ENCODE data around the gene C1orf185.
"Not testable (repeated sequence)": the region's sequence is repeated elsewhere in the genome, so short reads cannot be mapped to it uniquely, and the experiment has no call there.

C1orf185 gene

DNA sequence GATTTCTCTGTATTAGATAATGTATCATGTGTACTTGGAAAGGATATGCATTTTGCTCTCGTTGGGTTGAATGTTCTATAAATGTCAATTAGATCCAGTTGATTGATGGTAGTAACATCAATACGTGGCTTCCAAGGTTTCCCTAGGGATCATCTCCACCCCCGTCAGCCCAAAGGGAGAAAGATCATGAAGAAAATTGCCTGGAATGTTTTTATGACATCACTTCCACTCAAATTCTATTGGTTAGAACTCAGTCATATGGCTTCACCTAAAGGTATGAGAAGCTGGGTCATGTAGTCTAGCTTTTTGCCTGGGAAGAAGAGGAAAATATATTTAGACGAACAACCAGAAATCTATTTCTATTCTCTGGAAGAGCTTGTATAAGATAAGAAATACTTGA lies at the start of gene C1orf185:
TSS of gene C1orf185 (plus strand) at position 253 of the 400 bp plus-strand sequence. CDS start at position 259, 6 bp downstream.
- DNase-seq: no peak

DNA sequence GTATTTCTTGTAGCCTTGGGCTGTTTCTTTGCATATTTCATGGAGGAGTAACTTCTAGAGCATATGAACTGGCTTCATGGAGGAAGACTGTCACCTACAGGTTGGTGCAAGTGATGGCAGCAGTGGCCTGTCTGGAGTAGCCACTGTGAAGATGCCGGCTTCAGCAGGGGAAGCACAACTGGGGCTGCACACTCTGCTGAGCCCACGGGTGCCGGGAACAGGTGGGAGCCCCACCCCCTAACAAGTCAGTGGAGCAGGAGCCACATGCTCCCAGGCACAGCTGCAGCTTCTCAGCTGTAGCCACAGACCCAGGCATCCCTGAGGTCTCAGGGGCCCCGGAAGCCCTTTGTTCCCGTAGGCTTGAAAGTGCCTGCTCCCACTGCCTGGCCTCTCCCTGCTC lies 43.2 kb upstream of the C1orf185 start:
- no peak for DNase-seq

DNA sequence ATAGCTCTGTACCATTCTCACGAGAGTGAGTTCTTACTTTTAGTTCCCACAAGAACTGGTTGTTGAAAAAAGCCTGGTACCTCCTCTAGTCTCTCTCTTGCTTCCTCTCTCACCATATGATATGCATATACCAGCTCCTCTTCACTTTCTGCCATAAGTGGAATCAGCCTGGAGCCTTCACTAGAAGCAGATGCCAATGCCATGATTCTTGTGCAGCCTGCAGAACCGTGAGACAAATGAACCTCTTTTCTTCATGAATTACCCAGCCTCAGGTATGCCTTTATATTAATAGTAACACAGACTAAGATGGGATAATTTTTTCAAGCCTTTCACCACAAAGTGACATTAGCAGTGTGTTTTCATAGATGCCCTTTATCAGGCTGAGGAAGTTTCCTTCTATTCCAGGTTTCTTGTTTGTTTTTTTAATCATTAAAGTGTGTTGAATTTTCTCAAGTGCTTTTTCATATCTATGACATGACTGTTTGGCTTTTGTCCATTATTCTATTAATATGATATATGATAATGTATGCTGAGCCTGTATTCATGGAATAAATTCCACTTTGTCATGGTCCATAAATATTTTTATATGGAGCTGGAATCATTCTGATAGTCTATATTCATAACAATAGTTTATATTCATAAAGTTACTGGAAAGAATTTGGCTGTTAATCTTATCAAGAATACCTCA lies 40.7 kb upstream of the C1orf185 start:
- DNase-seq: no peak

DNA sequence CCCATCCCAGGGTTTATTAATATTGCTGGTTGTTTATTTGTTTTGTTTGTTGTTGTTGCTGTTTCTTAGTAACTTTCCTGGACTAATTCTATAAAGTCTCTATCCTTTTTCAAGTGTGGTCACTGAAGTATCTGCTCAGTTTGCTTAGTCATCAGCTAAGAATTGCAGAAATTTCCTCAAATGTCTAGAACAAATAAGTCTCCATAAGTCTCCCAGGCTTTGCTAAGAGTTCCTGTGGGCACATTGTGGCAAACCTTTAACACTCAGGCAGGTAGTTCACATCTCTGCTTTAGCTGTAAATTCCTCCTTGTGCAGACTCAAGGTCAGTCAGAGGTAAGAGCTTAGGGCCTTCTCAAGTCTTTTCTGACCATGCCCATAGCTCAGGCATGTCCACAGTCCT lies 38.9 kb upstream of the C1orf185 start:
- no peak for DNase-seq

DNA sequence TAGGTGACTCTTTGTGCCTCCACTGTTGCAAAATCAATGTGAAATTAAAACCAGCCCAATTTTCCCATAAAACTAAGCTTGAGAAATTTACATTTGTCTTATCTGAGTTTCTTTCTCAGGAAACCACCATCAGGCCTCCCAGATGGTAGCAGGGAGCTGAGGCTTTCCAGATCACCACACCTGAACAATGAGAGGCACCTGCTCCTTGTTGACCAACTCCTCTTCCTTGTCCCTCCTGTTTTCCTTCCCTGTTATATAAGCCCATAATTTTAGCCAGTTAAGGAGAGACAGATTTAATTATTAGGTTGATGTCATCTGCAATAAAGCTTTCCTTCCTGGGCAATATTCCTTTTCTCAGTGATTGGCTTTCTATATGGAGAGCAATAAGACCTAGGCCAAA lies 32.0 kb upstream of the C1orf185 start:
- DNase-seq: peak; percentile 87

DNA sequence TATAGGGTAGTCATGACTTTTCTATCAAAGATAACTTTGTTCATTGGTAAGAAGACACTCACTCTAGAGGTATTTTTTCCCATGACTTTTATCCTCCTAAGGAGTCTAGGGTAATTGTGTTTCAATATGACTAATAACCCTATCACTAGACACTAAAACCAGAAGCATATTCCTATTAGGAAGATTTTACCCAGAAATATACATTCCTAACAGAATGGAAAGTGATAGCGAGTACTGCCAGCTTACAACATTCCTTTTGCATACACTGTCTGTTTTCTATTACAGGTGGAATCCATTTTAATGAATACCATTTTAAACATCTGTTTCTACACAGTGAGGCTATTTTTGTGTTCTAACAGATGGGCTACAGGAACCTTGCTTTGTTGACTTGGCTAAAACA lies 31.4 kb upstream of the C1orf185 start:
- no peak for DNase-seq

DNA sequence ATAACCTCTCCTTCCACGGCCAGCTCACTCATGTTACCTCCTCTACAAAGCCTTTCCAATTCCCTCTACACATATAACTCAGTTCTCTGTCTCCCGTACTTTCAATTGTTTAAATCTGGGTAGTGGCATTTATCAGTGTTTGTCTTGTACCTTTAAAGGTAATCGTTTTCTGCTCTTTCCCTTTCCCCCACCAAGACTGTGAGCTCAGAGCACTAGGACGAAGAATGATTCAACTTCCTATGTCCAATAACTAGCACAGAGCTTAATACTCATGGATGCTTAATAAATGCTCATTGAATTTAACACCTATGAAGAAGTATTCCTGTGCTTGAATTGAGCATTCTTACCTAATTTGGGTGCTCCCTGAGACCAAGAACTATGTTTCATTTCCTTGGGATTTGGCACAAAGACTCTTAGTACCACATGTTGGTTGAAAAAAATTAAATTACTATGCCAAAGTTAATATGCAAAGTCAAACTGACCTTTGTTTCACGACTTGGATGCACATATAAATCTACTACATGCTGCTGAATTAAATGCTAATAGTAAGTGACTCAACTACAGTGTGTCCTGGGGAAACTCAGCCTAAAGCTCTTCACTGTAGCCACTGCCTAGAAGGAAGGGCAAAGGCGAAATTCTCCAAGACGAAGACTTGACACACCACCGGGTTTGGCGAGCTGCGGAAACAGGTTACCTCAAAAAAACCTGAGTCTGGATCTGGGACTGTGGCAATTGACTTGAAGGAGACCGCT lies 30.6 kb upstream of the C1orf185 start:
- DNase-seq: no peak

DNA sequence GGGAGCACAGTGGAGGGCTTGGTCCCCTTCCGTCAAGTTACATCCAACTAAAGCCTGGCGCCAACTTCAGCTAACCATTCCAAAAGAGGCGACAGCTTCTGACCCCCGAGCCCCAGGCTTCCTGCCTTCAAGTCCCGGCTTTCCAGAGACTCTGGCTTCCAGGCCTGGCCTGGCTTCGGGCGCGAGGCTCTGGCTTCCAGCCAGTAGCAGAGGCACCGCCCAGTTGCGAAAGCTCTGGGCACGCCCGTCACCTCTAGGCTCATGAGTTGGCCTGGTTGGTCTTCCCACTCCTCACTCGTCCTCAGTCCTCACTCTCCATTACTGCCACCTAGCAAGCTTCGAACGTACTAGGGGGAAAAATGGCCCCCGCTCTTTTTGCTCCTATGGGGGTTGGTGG lies 30.0 kb upstream of the C1orf185 start:
- DNase-seq: no peak

DNA sequence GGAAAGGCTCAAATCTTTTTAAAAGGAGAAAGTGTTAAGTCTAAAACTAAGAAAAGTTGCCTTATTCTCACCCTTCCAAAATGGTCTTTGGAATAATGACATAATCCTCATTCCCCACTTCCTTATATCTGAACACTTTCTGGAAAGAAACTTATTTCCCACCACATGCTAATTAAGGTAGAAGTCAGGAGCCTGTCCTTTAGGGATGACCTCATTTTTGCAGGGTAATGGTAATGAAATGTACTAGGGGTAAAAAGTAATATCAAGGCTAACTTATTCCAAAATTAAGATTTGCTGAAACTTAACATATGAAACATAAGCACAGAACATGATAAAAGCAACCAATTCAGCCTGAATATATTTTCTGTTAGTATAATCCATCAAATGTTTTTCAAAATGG lies 29.4 kb upstream of the C1orf185 start:
- DNase-seq: no peak

DNA sequence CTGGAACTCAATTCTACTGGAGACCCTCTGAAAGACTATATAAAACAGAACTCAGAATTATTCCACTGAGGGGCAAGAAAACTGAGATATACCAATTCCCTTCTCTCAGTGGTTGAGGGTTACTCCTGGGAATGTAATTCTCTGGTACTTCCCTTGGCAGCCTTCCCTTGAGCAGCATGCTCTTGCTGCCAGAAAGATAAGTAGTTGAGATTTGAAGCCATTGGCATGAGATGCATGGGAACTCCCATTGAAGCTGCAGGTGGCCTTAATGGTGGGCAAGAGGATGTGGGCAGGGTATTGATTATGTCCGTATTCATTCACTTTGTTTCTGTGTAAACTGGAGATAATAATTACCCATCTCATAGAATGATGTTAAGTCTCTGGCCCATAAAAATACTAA lies 28.6 kb upstream of the C1orf185 start:
- DNase-seq: peak; percentile 49

DNA sequence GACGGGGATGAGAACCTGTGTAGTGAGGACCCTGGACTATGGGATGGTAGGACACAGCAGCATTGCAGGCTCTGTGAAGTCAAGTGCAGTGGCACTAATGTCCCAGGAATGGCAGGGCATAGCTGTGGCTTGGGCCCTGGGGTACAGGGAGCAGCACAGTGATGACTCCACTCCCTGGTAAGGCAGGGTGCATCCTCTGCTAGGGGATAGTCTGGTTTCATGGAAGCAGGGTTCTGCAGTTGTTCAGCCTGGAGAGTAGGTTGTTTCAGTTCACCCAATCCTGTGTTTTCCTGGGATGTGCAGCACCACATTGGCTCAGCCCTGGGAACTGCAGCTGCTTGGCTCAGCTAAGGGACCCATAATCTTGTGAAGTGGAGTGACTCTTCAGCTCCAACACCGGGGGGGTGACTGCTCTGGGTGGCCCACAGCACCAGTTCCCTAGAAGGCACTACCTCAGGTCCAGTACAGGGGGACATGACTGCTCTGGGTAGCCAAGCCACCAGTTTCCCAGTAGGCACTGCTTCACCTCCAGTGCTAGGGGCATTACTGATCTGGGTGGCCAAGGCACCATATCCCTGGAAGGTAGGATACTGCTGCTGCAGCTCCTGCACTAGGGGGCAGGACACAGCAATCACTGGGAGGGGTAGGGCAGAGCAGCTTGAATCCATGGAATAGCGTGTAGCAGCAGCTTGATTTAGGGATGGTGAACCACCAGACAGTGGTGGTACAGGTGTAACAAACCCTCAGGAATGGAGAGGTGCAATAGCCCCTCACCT lies 15.3 kb upstream of the C1orf185 start:
- DNase-seq: no peak

DNA sequence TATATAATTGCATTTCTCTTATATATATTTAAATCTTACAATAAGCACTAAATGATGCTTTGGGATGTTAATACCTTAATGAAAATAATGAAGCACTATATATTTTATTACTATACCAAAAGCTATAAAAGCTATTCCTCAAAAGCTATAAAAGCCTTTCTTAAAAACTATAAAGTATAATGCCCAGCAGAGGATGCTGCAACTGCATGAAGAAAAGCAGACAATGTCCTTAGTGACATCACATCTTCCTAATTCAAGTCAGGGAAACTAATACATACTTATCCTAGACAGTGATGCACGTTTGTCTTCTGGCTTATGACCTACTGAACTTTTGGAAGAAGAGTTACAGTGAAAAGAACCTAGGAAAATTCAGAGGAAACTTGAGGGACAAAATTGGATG lies 13.6 kb upstream of the C1orf185 start:
- peak; percentile 2 for DNase-seq

DNA sequence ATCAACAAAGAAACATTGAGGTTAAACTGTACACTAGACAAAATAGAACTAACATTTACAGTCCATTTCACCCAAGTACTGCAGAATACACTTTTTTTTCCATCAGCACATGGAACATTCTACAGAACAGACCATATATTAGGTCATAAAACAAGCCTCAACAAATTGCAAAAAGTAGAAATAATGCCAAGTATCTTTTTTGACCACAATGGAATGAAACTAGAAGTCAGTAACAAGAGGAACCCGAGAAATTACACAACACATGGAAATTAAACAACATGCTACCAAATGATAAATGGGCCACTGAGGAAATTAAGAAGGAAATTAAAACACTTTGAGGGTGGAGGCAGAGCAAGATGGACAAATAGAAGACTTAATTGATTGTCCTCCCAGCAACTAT lies 8.4 kb upstream of the C1orf185 start:
- DNase-seq: no peak

DNA sequence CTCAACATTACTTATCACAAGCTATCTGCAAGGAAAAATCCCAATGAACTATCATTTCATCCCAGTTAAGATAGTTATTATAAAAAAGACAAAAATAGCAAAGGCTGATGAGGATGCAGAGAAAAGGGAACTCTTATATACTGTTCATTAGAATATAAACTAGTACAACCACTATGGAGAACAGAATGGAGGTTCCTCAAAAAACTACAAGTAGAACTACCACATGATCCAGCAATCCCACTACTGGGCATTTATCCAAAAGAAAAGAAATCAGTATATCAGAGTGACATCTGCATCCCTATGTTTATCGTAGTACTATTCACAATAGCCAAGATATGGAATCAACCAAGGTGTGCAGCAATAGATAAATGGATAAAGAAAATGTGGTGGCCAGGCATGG lies 4.9 kb upstream of the C1orf185 start:
- DNase-seq: no peak

DNA sequence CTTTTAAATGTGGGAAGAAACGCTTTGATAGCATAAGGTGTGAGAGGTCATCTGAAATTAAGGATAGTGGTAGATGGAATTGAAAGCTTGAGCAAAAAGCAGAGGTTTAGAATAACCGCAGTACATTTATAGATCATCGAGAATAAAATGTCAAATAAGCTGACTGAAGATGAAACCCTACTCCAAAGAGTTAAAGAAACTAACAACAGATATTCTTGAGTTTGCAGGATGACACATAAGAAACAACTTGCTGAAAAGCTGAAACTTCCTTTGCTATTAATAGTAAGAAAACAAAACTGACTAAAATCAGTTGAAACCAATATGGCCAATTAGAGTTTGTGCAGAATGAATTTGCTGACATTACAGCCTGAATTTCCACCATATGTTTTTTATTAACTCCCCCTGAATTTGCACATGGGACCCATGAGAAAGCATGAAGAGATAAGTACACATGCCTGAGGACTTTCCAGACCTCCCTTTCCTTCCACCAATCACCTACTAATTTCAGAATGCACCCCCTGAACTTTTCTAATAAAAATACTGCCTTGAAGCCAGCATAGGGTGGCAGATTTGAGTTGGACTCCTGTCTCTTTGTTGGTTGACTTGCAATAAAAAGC lies 1.7 kb upstream of the C1orf185 start:
- no peak for DNase-seq

DNA sequence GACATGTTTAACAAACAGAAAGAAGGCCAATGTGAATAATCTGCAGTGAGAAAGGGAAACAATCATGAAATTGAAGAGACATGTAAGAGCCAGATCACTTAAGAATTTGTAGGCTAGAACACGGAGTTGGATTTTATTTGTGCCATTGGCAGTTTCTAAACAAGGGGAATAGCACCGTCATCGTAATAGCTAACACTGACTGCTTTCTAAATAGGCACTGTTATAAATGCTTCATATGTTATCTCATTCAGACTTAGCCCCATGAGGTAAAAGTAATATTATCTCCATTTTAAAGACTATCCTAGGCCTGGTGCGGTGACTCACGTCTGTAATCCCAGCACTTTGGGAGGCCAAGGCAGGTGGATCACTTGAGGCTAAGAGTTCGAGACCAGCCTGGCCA lies 12.1 kb downstream of the C1orf185 start:
- DNase-seq: no peak

DNA sequence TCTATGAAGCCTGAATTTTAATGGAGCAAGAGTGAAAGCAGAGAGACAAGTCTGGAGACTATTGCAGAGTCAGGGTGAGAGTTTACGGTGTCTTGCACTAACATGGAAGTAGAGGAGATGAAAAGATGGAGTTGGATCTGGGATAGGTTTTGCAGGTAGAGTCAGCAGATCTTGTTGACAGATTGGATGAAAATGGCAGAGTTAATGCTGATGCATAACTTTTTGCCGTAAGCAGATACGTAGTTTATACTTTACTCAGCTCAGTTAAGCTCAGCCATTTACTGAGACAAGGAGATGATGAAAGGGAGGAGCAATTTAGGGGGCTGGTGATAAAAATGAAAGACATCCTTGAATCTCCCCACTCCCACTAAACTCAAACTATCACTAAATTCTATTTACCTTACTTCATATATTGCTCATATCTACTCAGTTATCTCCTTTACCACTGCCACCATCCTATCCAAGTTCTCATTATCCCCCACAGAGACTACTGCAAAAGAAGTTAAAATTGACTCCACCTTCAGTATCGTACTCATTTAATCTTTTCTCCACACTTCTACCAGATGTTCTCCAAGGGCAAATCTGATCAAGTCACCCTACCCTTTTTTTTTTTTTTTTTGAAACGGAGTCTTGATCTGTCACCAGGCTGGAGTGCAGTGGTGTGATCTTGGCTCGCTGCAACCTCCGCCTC lies 13.8 kb downstream of the C1orf185 start:
- no peak for DNase-seq

DNA sequence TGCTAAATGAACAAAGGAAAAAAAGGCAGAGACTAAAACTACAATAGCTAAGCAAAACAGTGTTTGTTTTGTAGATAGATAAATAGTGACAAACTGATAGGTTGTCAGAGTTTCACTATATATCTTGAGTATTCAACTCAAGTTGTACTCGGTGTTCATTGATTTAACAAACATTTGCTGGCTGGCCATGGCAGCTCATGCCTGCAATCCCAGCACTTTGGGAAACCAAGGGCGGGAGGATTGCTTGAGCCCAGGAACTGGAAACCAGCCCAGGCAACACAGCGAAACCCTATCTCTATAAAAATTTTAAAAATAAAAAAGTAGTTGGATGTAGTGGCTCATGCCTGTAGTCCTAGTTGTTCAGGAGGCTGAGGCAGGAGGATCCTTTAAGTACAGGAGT lies 17.3 kb downstream of the C1orf185 start:
- DNase-seq: no peak

DNA sequence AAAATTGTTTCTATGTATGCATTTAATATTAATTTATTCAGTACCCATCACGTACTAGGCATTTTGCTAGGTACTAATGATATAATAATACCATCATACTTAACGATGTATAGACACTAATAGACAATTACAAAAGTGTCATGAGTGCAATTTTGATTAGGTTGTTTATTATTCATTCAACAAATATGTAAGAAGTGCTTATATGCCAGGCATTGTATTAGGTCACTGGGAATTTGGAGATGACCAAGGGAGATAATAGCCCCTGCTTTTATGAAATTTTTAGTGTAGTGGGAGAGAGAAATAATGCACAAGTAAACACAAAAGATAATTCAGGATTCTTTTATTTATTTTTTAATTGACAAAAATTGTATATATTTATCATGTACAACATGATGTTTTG lies 18.6 kb downstream of the C1orf185 start:
- no peak for DNase-seq

DNA sequence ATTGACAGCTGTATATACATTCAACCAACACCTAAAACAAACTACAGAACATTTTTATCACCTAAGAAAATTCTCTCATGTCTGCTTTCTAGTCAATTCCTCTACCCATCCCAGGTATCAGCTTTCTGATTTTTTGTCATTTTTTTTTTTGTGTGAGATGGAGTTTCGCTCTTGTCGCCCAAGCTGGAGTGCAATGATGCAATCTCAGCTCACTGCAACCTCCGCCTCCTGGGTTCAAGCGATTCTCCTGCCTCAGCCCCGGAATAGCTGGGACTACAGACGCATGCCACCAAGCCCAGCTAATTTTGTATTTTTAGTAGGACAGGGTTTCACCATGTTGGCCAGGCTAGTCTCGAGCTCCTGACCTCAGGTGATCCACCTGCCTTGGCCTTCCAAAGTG lies 25.1 kb downstream of the C1orf185 start:
- DNase-seq: not testable (repeated sequence)

DNA sequence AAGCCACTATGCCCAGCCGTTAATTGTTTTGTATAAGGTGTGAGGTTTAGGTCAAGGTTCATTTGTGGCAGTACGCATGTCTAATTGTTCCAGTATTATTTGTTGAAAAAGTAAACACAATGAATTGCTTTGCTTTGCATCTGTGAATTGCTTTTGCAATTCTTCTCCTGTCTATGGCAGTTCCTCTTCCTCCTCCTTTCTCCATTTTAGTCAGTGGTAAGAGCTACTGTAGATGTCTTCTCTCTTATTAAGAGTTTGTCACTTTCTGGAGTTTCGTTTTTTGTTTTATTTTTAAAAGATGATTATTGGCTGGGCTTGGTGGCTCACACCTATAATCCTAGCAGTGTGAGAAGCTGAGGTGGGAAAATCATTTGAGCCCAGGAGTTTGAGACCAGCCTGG lies 29.2 kb downstream of the C1orf185 start:
- DNase-seq: no peak

DNA sequence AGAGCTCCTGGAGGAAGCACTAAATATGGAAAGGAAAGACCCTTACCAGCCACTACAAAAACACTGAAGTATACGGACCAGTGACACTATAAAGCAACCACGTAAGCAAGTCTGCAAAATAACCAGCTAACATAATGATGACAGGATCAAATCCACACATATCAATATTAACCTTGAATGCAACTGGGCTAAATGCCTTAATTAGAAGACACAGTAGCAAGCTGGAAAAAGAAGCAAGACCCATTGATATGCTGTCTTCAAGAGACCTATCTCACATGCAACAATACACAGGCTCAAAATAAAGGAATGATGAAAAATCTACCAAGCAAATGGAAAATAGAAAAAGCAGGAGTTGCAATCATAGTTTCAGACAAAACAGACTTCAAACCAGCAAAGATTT lies 31.0 kb downstream of the C1orf185 start:
- DNase-seq: no peak

DNA sequence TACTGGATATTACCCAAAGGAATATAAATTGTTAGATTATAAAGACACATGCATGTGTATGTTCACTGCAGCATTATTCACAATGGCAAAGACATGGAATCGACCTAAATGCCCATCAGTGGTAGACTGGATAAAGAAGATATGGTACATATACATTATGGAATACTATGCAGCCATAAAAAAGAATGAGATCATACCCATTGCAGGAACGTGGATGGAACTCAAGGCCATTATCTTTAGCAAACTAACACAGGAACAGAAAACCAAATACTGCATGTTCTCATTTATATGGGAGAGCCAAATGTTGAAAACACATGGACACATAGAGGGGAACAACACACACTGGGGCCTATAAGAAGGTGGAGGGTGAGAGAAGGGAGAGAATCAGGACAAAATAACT lies 35.7 kb downstream of the C1orf185 start:
- DNase-seq: not testable (repeated sequence)

All from NCI-H146 (cell line).